PC-3 (cell line): Measurements from ENCODE around the gene PARN. TPM values are rescaled to one million over a fixed set of nuclear protein-coding genes. Genes with fewer than 3 reads are reported as not detected.

ENCODE experiments used
- ATAC-seq: fragments of 200-7000 bp; cut with Tn5 transposase; 2 replicates; pipeline ENCODE4 v1.9.1; 2020; ENCODE audit warnings: mild to moderate bottlenecking, moderate library complexity
- BruUV-seq: library from RNA; stranded (reverse); fragments of 400-500 nt; replicated peaks from 2 replicates; lab custom pipeline; 2021; lab: Mats Ljungman, UMichigan
- CTCF ChIA-PET: fragments of 300-600 bp; sonication (Branson Sonifier 250); formaldehyde crosslinking; loops from one replicate; lab custom pipeline; 2022; ENCODE audit warnings: antibody characterized with exemption; lab: Charles Lee
- POLR2A ChIA-PET: fragments of 300-600 bp; sonication (Branson Sonifier 250); formaldehyde crosslinking; loops from one replicate; lab custom pipeline; 2022; ENCODE audit warnings: antibody characterized with exemption; ENCODE audit not compliant: unreplicated experiment; lab: Charles Lee
- DNase-seq: peaks from one replicate; pipeline ENCODE4 v3.0.0-alpha.2; 2015
- H2AFZ ChIP-seq: fragments of 300-600 bp; sonication (generic); 2 replicates; pipeline ENCODE4 v1.6.0; 2016; ENCODE audit warnings: antibody characterized with exemption, low read length
- H3F3A ChIP-seq: fragments of 300-600 bp; sonication (generic); one replicate; pipeline ENCODE4 v1.6.0; 2017; ENCODE audit warnings: antibody characterized with exemption, low read length, control low read depth, mild to moderate bottlenecking; ENCODE audit not compliant: unreplicated experiment
- H3K27ac ChIP-seq: fragments of 300-600 bp; sonication (generic); 2 replicates; pipeline ENCODE4 v1.5.1; 2016; ENCODE audit warnings: mild to moderate bottlenecking, low read length
- H3K27me3 ChIP-seq: fragments of 300-600 bp; sonication (generic); 2 replicates; pipeline ENCODE4 v1.6.1; 2016; ENCODE audit warnings: low read length, mixed read lengths
- H3K36me3 ChIP-seq: fragments of 300-600 bp; sonication (generic); 2 replicates; pipeline ENCODE4 v1.6.1; 2016; ENCODE audit warnings: low read depth, mixed run types, low read length, mixed read lengths
- H3K4me1 ChIP-seq: fragments of 300-600 bp; sonication (generic); 2 replicates; pipeline ENCODE4 v1.5.1; 2016; ENCODE audit warnings: low read length; ENCODE audit not compliant: insufficient read depth
- H3K4me2 ChIP-seq: fragments of 300-600 bp; sonication (generic); 2 replicates; pipeline ENCODE4 v1.6.0; 2016; ENCODE audit warnings: low read length
- H3K4me3 ChIP-seq: fragments of 300-600 bp; sonication (generic); 2 replicates; pipeline ENCODE4 v1.5.1; 2016; ENCODE audit warnings: mild to moderate bottlenecking, low read length, mixed read lengths
- H3K79me2 ChIP-seq: fragments of 300-600 bp; sonication (generic); 2 replicates; pipeline ENCODE4 v1.6.1; 2017; ENCODE audit warnings: low read length, mixed read lengths
- H3K9ac ChIP-seq: fragments of 300-600 bp; sonication (generic); 2 replicates; pipeline ENCODE4 v1.6.0; 2016; ENCODE audit warnings: mild to moderate bottlenecking, low read length
- H3K9me2 ChIP-seq: fragments of 300-600 bp; sonication (generic); replicated peaks from 2 replicates; pipeline ENCODE4 v1.6.1; 2016; ENCODE audit warnings: mixed run types, low read length, mixed read lengths
- H3K9me3 ChIP-seq: fragments of 300-600 bp; sonication (generic); 2 replicates; pipeline ENCODE4 v1.6.1; 2016; ENCODE audit warnings: low read length, mixed read lengths
- H4K20me1 ChIP-seq: fragments of 300-600 bp; sonication (generic); 2 replicates; pipeline ENCODE4 v1.6.1; 2016; ENCODE audit warnings: low read length, mixed read lengths
- CTCF ChIP-seq: fragments of 300-600 bp; sonication (generic); conservative IDR thresholded peaks from 2 replicates; pipeline ENCODE4 v1.5.1; 2017; ENCODE audit warnings: antibody characterized with exemption, low read depth, mild to moderate bottlenecking, low read length
- EZH2 ChIP-seq: fragments of 300-600 bp; sonication (generic); IDR thresholded peaks from one replicate; pipeline ENCODE4 v1.6.1; 2017; ENCODE audit warnings: antibody characterized with exemption, mild to moderate bottlenecking, low read length; ENCODE audit not compliant: unreplicated experiment
- EZH2phosphoT487 ChIP-seq: fragments of 300-600 bp; sonication (generic); IDR thresholded peaks from 2 replicates; pipeline ENCODE4 v1.6.1; 2018; ENCODE audit warnings: mild to moderate bottlenecking, antibody characterized with exemption, low read length, borderline replicate concordance
- intact Hi-C: fragments of 100-400 bp; cut with micrococcal nuclease; formaldehyde crosslinking; loops from 2 replicates; pipeline ENCODE4 v1.9.0; 2023
- total RNA-seq: library from RNA; depleted of rRNA; stranded (reverse); fragments of >200 nt; gene quantifications from 2 replicates; pipeline ENCODE4 v1.2.3, GENCODE V29; 2014

PARN gene
- total RNA-seq, 1 experiment from 2014 or later, result 34.7 TPM

- H3K9ac ChIP-seq, result no peak overlapping the region
- H3K4me3 ChIP-seq, result no peak overlapping the region
- DNase-seq, result peak; percentile 73
- no peaks in the 10 kb centered on the region for H3K27me3 ChIP-seq
- H3K9me2 ChIP-seq, result no peaks in the 10 kb centered on the region
- TF ChIP-seq CTCF, result no peak
- no peak for TF ChIP-seq EZH2phosphoT487
- no peak for TF ChIP-seq EZH2
- peak; percentile 94 for ATAC-seq
- no peaks in the 10 kb centered on the region for H3F3A ChIP-seq
- peak overlapping the region; percentile 8; the same call in 1 of the 2 replicates for H3K27ac ChIP-seq
- CTCF ChIA-PET, result no interaction called here
- no peaks in the 10 kb centered on the region for H3K9me3 ChIP-seq
- no peaks in the 10 kb centered on the region for H4K20me1 ChIP-seq
- no peaks in the 10 kb centered on the region for H3K36me3 ChIP-seq
- peak overlapping the region; percentile 8; the same call in 1 of the 2 replicates for H3K4me2 ChIP-seq
- H3K79me2 ChIP-seq, result no peaks in the 10 kb centered on the region
- intact Hi-C loops, result loop anchor here (5.0 to 10.0 kb wide), 2 partner anchors 49 to 153 kb away; no protein-coding TSS in a partner anchor
- peaks cover 19% of the 10 kb centered on the region for H3K4me1 ChIP-seq
- POLR2A ChIA-PET, result no interaction called here
- no peak overlapping the region for H2AFZ ChIP-seq
- BruUV-seq, result no TSS peak
These were observed 174.5 kb downstream of the PARN start for GRCh38 chr16:14455573-14455972.

GRCh38 chr16:14454391-14454790 lies 175.7 kb downstream of the PARN start:
- intact Hi-C loops, result loop anchor here (10.0 kb wide), 1 partner anchor 50 kb away; no protein-coding TSS in a partner anchor
- CTCF ChIA-PET, result no interaction called here
- H3K4me1 ChIP-seq, result peaks cover 22% of the 10 kb centered on the region
- H3K27ac ChIP-seq, result no peak overlapping the region
- H3K36me3 ChIP-seq, result no peaks in the 10 kb centered on the region
- BruUV-seq, result no TSS peak
- no peak overlapping the region for H3K9ac ChIP-seq
- TF ChIP-seq EZH2phosphoT487 (no peak), EZH2 (no peak), CTCF (no peak)
- H3K79me2 ChIP-seq, result no peaks in the 10 kb centered on the region
- POLR2A ChIA-PET, result no interaction called here
- H3K9me3 ChIP-seq, result no peaks in the 10 kb centered on the region
- no peak overlapping the region for H3K4me3 ChIP-seq
- H2AFZ ChIP-seq, result no peak overlapping the region
- ATAC-seq (no peak), DNase-seq (peak; percentile 27)
- H3K9me2 ChIP-seq, result no peaks in the 10 kb centered on the region
- no peak overlapping the region for H3K4me2 ChIP-seq
- no peaks in the 10 kb centered on the region for H4K20me1 ChIP-seq
- H3F3A ChIP-seq, result no peaks in the 10 kb centered on the region
- no peaks in the 10 kb centered on the region for H3K27me3 ChIP-seq

- BruUV-seq, result no TSS peak
- Histone ChIP-seq H3K27ac (no peak overlapping the region), H3K79me2 (no peaks in the 10 kb centered on the region), H3K4me1 (peaks cover 29% of the 10 kb centered on the region), H3K4me2 (no peak overlapping the region), H3K27me3 (no peaks in the 10 kb centered on the region), H3K9ac (no peak overlapping the region), H2AFZ (no peak overlapping the region), H3K9me2 (no peaks in the 10 kb centered on the region), H4K20me1 (no peaks in the 10 kb centered on the region), H3F3A (no peaks in the 10 kb centered on the region), H3K9me3 (no peaks in the 10 kb centered on the region), H3K36me3 (no peaks in the 10 kb centered on the region), H3K4me3 (no peak overlapping the region)
- no peak for TF ChIP-seq CTCF
- TF ChIP-seq EZH2phosphoT487, result no peak
- TF ChIP-seq EZH2, result no peak
- DNase-seq, result no peak
- intact Hi-C loops, result loop anchor here (10.0 kb wide), 1 partner anchor 53 kb away; no protein-coding TSS in a partner anchor
- CTCF ChIA-PET, result no interaction called here
- POLR2A ChIA-PET, result no interaction called here
- ATAC-seq, result no peak
These were observed 178.0 kb downstream of the PARN start for GRCh38 chr16:14452066-14452465.
